CMK (cell line): Measurements from ENCODE around the gene TJP1.
"Not testable (repeated sequence)": the region's sequence is repeated elsewhere in the genome, so short reads cannot be mapped to it uniquely, and the experiment has no call there.

Source experiments
- DNase-seq: peaks from one replicate; pipeline ENCODE4 v3.0.0-alpha.2; 2010; ENCODE audit warnings: low read depth

The TJP1 gene

DNA sequence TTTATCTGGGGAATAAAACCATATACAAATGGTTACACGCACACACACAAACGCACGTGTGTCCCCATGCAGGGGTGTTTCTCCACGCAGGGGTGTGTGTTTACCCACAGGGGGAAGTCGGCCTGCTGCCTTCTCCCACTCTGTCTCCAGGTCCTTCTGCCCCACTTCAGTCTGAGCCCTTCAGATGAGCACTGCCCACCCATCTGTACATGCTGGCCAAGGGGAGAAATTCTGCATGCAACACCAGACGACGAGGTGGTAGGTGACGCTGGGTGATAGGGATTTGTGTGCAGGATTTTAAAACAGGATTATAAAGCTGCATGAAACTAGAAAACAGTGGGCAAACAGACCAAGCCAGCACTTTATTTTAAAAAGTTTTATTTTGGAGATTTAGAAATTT lies 122.5 kb downstream of the TJP1 start:
- DNase-seq, result no peak

DNA sequence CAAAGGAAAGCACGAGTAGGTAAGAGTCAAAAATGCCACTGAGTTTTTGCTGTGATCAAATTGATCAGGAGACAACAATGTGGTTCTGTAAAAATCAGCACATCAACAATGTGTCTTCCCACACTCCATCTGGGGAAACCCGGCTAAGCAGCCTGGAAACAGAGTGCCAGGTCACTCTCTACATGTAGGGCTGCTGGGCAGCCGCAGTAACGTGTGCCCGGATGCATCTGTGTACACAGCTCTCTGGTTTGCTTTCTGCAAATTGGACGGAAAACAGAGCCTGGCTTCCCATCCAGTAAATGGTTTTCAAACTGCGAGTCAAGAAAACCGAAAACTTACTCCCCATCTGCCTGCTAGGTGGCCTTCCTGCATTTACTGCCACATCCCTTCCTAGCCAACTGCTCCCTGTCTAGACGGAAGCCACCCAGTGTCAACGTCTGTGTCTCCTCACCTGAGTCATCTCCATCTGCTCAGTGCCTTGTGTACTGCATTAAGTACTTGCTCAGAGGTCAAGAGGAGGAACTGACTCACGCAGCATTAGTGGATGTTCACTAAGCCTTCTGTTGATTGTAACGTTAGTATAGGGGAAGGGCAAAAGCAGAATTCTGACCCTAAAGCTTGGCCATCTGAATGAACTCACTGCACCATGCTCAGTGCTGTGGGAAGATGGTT lies 124.1 kb downstream of the TJP1 start:
- no peak for DNase-seq

DNA sequence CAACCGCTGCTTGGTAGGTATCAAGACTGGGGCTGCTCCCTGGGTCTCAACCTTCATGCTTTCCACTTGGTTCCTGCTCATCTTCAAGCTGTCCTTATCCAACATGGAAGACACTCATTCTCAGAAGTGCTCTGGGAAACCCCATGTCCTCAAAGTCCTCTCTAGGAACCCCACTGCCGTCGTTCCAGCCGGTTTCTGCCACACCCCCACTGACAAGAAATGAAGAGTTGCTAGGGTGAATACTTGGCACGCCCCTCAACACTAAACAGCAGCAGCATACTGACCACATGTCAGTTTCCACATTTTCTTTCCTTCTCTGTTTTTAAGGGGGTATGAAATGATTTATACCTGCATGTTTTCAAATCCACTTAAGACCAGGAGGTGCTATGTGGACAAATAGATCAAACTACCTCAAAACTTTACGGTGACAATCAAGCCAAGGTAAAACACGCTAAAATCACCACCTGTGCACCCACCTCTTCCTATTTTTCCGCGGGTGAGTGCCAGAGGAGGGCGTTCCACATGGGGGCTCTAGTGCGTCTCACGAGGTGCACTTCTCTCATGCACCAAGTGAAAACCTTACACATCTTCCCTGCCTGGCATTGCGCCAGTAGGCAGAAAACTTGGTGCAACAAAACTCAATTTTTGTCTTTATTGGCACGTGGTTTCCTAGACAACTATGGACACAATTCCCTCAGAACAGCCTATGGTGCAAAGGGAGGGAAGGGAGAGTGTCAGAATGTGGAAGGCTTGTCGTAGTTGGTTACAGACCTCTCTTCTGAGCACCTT lies 125.1 kb downstream of the TJP1 start:
- no peak for DNase-seq

DNA sequence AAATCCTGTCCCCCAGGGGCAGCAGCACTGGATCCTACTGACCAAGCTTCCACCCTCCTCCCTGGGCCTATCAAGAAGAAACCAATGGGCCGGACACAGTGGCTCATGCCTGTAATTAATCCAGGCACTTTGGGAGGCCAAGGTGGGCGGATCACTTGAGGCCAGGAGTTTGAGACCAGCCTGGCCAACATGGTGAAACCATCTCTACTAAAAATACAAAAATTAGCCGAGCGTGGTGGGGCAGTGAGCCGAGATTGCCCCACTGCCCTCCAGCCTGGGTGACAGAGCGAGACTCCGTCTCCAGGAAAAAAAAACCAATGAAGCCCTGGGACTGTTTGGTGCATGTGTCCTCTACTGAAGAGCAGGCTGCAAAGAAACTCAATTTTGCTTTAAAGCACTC lies 125.8 kb downstream of the TJP1 start:
- not testable (repeated sequence) for DNase-seq

DNA sequence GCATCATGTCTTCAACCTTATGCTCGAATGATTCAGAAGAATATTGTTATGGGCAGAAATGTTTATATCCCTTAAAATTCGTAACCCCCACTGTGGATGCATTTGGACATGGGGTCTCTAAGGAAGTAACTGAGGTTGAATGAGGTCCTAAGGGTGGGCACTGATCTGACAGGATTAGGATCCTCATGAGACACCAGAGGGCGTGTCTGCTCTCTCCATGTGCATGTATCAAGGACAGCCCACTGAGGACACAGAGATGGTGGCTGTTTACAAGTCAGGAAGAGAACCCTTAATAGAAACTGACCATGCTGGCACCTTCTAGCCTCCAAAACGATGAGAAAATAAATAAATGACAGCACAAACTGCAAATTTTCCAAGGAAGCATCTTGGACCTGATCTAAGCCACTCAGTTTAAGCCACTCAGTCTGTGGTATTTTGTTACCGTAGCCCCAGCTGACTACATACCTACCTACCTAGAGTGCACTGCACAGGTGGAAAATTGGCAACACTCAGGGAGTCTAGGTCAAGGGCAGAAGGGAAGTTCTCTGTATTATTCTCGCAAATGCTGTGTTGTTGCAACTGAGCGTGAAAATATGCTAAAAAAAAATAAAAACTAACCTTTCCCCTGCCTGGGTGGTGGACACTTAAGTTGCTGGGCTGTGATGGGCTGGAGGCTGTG lies 126.6 kb downstream of the TJP1 start:
- DNase-seq, result no peak

GRCh38 chr15:29693225-29693624 lies 129.0 kb downstream of the TJP1 start:
- DNase-seq, result no peak

GRCh38 chr15:29692527-29692926 lies 129.7 kb downstream of the TJP1 start:
- no peak for DNase-seq

DNA sequence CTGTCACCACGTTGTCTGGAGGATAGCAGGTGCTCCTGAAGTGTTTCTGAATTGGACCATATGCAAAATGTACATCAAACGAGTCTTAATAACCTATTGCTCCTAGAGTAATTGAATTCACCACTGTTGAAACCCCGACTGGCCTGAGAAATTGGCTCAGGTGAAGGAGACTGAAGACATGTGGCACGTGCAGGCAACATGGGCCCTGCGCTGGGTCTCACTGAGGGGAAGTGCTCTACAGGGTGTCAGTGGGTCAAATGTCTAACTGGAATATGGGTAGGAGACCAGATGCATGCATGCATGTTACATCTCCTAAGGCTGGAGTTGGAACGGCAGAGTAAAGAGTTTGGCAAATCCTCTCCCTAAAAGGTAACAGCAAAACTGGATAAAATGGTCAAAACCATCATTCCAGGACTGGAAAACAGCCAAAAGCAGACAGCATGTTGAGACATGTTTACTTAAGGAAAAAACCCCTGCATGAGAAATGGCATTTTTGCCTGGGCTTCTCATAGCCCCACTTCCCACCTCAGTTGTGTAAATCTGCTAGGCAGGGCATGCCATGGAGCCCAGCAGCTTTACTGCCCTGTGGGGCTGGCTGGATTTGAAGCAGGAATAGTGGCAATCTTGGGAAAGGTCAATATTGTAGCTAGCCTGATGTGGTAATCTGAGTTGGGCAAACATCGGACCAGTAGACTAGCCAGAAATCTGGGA lies 131.3 kb downstream of the TJP1 start:
- DNase-seq, result no peak

DNA sequence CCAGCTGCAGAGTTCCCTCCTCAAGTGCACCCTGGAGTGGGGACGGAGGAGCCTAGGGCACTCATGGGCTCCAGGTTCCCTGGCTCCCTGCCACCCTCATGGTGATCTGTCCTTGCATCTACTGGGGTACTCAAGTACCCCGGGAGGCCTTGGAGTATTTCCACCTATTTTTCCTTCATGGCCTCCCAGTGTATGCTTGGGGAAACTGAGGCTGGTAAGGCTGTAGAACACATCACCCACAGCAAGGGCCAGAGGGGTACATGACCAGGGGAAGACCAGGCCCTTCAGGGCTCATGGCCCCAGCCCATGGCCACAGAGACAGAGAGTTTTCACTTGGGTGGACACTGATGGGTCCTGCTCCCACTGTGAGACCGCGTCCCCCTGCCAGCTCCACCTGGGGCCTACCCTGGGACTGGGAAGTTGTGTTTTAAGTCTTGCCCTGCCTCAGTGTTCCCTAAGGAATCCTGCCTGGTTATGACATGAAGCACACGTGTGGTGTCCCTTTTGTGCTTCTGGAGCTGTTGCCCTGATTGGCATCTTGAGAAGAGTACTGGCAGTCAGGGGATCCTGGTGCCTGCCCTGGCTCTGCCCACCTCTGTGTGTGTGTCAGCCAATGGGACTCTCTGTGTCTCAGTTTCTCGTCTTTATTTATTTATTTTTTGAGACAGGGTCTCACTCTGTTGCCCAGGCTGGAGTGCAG lies 132.8 kb downstream of the TJP1 start:
- no peak for DNase-seq

DNA sequence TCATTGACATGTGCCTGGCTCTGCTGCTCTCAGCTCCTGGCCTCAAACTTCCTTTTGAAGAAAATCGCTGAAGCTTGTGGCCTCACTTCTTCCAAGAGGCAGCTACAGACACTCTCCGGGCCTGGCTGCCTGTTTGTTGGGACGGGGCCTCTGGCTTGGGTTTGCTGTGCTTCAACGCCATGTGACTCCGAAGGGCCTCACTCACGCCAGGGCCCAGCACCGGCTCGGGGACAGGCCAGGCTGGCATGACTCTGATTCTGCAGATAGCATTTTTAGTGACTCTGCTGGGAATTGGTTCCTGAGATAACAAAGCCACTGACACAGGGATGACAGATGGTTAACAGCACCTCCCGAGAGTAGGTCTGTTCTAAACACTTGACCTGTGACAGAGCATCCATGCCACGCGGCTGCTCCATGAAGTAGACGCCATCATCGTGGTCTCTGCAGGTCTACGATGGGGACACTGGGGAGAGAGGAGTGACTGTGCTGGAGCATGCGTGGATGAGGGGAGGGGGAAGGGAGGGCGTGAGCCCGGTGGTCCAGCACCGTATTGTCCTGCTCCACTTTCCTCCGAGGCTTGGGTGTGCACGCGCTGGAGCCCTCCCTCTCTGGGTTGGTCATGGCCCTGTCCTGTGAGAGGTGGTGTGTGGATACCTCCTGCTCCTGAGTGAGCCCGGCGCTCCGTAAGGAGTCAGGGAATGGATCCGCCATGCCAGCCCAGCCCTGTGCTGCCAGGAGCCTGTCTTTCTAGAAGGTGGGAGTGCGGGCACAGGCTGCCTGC lies 133.6 kb downstream of the TJP1 start:
- no peak for DNase-seq

DNA sequence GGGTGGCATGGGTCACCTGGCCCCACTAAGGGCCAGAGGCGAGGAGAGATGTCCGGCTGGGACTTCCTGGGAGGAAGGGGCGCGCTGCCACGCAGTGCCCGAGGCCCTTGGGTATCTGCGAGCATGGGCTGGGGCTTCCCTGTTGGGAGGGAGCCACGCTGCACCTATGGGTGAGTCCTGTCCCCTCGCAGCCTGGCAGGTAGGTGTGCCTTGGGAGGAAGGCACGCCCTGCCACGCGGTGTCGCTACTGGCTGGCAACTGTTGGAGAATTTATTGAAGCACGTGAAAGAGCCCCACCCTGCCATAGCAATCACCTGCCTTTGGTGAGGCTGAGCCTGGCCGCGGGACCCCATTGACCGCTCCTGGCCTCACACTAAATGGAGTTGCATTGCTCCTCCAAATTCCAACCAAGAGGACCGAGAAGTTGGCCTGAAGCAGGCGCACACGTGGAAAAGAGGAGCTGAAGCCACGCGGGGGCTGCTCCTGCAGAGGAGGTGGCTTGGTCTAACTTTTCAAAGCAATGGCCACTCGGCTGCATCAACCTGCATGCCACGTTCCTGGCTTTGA lies 134.2 kb downstream of the TJP1 start:
- DNase-seq, result no peak

DNA sequence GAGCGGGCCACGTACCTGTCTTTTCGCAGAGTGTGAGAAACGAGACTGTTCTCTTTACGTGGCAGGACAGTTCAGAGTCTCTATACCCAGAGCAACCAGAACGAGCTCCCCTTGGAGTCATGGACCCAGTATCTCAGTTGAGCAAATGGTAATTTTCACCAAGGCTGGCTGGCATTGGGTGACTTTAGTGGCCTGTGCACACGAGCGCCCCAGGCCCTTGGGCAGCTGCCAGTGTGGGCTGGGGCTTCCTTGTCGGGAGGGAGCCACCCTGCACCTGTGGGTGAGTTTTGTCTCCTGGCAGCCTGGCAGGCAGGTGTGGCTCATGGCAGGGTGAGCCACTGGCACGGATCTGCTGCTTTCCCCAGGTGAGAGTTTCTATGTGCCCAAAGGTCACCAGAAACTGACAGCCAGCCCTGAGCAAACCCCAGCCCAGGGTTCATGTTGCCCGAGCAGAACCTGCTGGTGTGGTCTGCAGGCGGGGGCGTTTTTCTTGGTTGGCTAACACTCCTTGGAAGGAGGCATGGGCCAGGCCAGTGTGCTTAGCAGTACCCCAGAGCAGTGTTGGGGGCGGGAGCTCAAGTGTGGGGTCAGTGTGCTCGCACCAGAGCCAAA lies 135.0 kb downstream of the TJP1 start:
- no peak for DNase-seq

- DNase-seq, result no peak
Measured at GRCh38 chr15:29686445-29687203, 135.6 kb downstream of the TJP1 start.

DNA sequence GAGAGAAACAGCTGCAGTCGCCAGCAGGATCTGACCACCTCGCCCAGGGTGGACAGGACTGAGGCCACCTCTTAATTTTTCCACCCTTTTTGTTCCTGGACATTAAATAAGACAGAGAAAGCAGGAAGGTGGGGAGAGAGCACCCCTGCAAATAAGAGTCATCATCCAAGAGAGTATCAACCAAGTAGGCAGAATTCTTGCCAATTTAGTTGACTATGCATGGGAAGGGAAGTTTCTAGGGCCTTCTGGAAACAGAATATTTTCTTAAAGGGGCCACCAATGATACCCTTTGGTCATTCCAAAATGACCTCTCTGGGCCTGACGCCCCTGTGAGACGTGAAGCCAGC lies 136.2 kb downstream of the TJP1 start:
- DNase-seq, result no peak

- no peak for DNase-seq
Measured at GRCh38 chr15:29685156-29686078, 136.9 kb downstream of the TJP1 start.

- no peak for DNase-seq
Measured at GRCh38 chr15:29682781-29683180, 139.5 kb downstream of the TJP1 start.

DNA sequence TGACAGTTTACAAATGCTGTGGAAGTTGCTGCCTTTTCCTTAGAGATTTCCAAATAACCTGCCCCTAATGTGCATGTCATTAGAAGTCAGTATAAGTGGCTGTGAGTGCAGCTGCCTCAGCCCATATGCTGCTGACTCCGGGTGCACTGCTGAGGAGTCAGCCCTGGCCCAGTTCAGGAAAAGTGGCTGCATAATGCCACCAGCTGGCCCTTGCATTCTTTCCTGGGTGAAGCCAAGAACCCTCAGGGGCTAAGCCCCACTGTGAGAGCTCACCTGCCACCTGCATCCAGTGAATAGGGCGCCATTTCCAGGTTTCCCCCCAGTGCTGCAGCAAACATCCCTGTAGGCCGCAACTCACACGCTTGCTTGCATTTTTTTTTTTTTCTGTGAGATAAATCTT lies 139.9 kb downstream of the TJP1 start:
- no peak for DNase-seq

DNA sequence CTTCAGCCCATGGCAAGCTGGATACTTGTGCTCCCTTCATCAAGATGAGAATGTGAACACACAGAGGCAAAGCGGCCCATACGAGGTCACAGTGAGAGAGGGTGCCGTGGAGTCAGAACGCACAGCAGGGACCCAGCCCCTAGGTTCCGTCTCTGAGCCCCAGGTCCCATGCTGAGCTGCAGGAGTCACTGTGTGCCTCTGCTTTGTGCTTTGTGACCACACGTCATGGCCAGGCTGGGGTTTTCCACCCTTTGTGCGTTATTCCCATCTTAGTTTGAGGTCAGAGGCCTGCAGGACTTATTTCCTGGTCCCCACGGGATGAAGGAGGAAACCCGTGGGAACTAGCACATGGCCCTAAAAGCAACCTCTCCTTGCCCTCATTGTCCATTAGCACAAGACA lies 140.3 kb downstream of the TJP1 start:
- no peak for DNase-seq
